Suprapubic skin (tissue), 3 donors: ENCODE measurements around the gene HPCAL1.

Source experiments
- CTCF ChIP-seq, 2 donors: fragments of 200-600 bp in 1 of 2; fragments of 450-650 bp in 1 of 2; sonication (generic) in 1 of 2; IDR thresholded peaks; one replicate each; pipeline ENCODE4 v1.5.1; 2016 to 2019; ENCODE audit warnings: antibody characterized with exemption in 2 of 2, mild to moderate bottlenecking in 1 of 2, moderate library complexity in 1 of 2
- EP300 ChIP-seq: sonication (generic); formaldehyde crosslinking; IDR thresholded peaks from one replicate; pipeline ENCODE4 v1.6.1; 2017; ENCODE audit warnings: antibody characterized with exemption

GRCh38 chr2:10293603-10294002, 9.1 kb upstream of the HPCAL1 start:
- TF ChIP-seq CTCF (IDR thresholded peaks at IDR 0.05), result no peak
- TF ChIP-seq EP300, result no peak
